ENCODE data around the gene ADAMTSL1.

ADAMTSL1 gene

GRCh38 chr9:18936094-18936871 is 462.3 kb downstream of the ADAMTSL1 start:
- no peak for DNase-seq (ENCODE audit: low read depth in 2 of 2)

- DNase-seq (ENCODE audit: low read depth in 2 of 2), result no peak
Observed at GRCh38 chr9:18939943-18940342, 466.0 kb downstream of the ADAMTSL1 start.

GRCh38 chr9:18941060-18941740 is 467.2 kb downstream of the ADAMTSL1 start:
- DNase-seq (ENCODE audit: low read depth in 2 of 2), result no peak

- DNase-seq (ENCODE audit: low read depth in 2 of 2), result no peak
Observed at GRCh38 chr9:18942801-18943200, 468.8 kb downstream of the ADAMTSL1 start.

- DNase-seq (ENCODE audit: low read depth in 2 of 2), result no peak
Observed at GRCh38 chr9:18947892-18948339, 474.0 kb downstream of the ADAMTSL1 start.

- no peak for DNase-seq (ENCODE audit: low read depth in 2 of 2)
Observed at GRCh38 chr9:18951936-18952335, 478.0 kb downstream of the ADAMTSL1 start.

GRCh38 chr9:18955626-18956025 is 481.7 kb downstream of the ADAMTSL1 start:
- no peak for DNase-seq (ENCODE audit: low read depth in 2 of 2)

Measured in stimulated activated CD4-positive, alpha-beta T cell treated with anti-CD3 and anti-CD28 coated beads, Interleukin-15, amount 100 ng/mL, for 48 hours (primary cell).